Activated CD8-positive, alpha-beta memory T cell treated with anti-CD3 and anti-CD28 coated beads for 48 hours (primary cell): ENCODE results near the gene ISCU.

Experiments used
- DNase-seq, 3 experiments: peaks; one replicate each; pipeline ENCODE4 v3.0.0-alpha.2; 2020; ENCODE audit warnings: low read depth in 2 of 3, low spot score in 2 of 3

Gene ISCU

GRCh38 chr12:108562348-108563135 is at the start of gene ISCU:
ISCU (plus strand) TSS chr12:108562596; CDS start chr12:108562623, 27 bp downstream.
- peak; percentile 94 to 99 (median 99) for DNase-seq

- no peak for DNase-seq
These were observed 47.9 kb upstream of the ISCU start for GRCh38 chr12:108514468-108514972.

- peak; percentile 96 to 99 (median 98) for DNase-seq
These were observed 47.2 kb upstream of the ISCU start, which contains the start of gene FICD for GRCh38 chr12:108514973-108515814. FICD (plus strand) TSS chr12:108515277; CDS start chr12:108516973, 1,696 bp downstream.

- no peak for DNase-seq
These were observed 46.5 kb upstream of the ISCU start for GRCh38 chr12:108515916-108516315.

- no peak for DNase-seq
These were observed 45.7 kb upstream of the ISCU start for GRCh38 chr12:108516511-108517275.

GRCh38 chr12:108517288-108518100 is 44.9 kb upstream of the ISCU start:
- no peak for DNase-seq

- no peak for DNase-seq
These were observed 44.2 kb upstream of the ISCU start for GRCh38 chr12:108518101-108518715.

- no peak for DNase-seq
These were observed 43.5 kb upstream of the ISCU start for GRCh38 chr12:108518716-108519496.

- DNase-seq: no peak
These were observed 42.8 kb upstream of the ISCU start for GRCh38 chr12:108519558-108519957.

GRCh38 chr12:108523365-108523764 is 39.0 kb upstream of the ISCU start:
- no peak for DNase-seq

GRCh38 chr12:108525681-108526080 is 36.7 kb upstream of the ISCU start:
- no peak for DNase-seq

GRCh38 chr12:108526482-108527165 is 35.8 kb upstream of the ISCU start:
- DNase-seq: no peak

GRCh38 chr12:108527166-108527496 is 35.3 kb upstream of the ISCU start:
- no peak for DNase-seq

GRCh38 chr12:108530161-108530560 is 32.2 kb upstream of the ISCU start:
- no peak for DNase-seq

- no peak for DNase-seq
These were observed 30.2 kb upstream of the ISCU start for GRCh38 chr12:108531929-108532848.

- no peak for DNase-seq
These were observed 24.2 kb upstream of the ISCU start for GRCh38 chr12:108538146-108538545.

- no peak for DNase-seq
These were observed 23.7 kb upstream of the ISCU start for GRCh38 chr12:108538616-108539195.
